WTC11 (cell line): ENCODE data around the gene GUCY2C.

ENCODE experiments used
- CTCF ChIP-seq: fragments of 200-600 bp; IDR thresholded peaks from 2 replicates; pipeline ENCODE4 v1.8.0; 2022; ENCODE audit warnings: antibody characterized with exemption
- E2F4 ChIP-seq: sonication (generic); formaldehyde crosslinking; IDR thresholded peaks from 2 replicates; pipeline ENCODE4 v1.8.1; 2022; ENCODE audit warnings: low read depth, mild to moderate bottlenecking, moderate library complexity, missing genetic modification reagents, borderline replicate concordance
- SMAD3 ChIP-seq: sonication (generic); formaldehyde crosslinking; IDR thresholded peaks from 2 replicates; pipeline ENCODE4 v1.8.0; 2022; ENCODE audit warnings: missing genetic modification reagents, mild to moderate bottlenecking, borderline replicate concordance
- USF2 ChIP-seq: sonication (generic); formaldehyde crosslinking; IDR thresholded peaks from 2 replicates; pipeline ENCODE4 v1.8.1; 2023; ENCODE audit warnings: mild to moderate bottlenecking, missing genetic modification reagents, moderate library complexity

GRCh38 chr12:14613718-14614117 is 82.7 kb downstream of the GUCY2C start:
- no peak for TF ChIP-seq CTCF
- no peak for TF ChIP-seq USF2 (CRISPR knock-in tag)
- TF ChIP-seq E2F4 (CRISPR knock-in tag), result no peak
- TF ChIP-seq SMAD3 (CRISPR knock-in tag), result no peak
